Measurements from ENCODE around the gene SGCD.
"Not testable (repeated sequence)": the region's sequence is repeated elsewhere in the genome, so short reads cannot be mapped to it uniquely, and the experiment has no call there.

Gene SGCD

GRCh38 chr5:156628421-156628820 is 301.5 kb downstream of the SGCD start:
- no peak for DNase-seq (ENCODE audit: low read depth, low spot score)

- no peak for DNase-seq (ENCODE audit: low read depth, low spot score)
Measured at GRCh38 chr5:156631005-156631404, 304.0 kb downstream of the SGCD start.

- no peak for DNase-seq (ENCODE audit: low read depth, low spot score)
Measured at GRCh38 chr5:156634301-156634700, 307.3 kb downstream of the SGCD start.

GRCh38 chr5:156640691-156641241 is 313.8 kb downstream of the SGCD start:
- DNase-seq (ENCODE audit: low read depth, low spot score) = no peak

- no peak for DNase-seq (ENCODE audit: low read depth, low spot score)
Measured at GRCh38 chr5:156641686-156642085, 314.7 kb downstream of the SGCD start.

- DNase-seq (ENCODE audit: low read depth, low spot score) = no peak
Measured at GRCh38 chr5:156647034-156647451, 320.1 kb downstream of the SGCD start.

- DNase-seq (ENCODE audit: low read depth, low spot score) = no peak
Measured at GRCh38 chr5:156654444-156654843, 327.5 kb downstream of the SGCD start.

GRCh38 chr5:156655732-156656131 is 328.8 kb downstream of the SGCD start:
- no peak for DNase-seq (ENCODE audit: low read depth, low spot score)

GRCh38 chr5:156664832-156665231 is 337.9 kb downstream of the SGCD start:
- DNase-seq (ENCODE audit: low read depth, low spot score) = not testable (repeated sequence)

- not testable (repeated sequence) for DNase-seq (ENCODE audit: low read depth, low spot score)
Measured at GRCh38 chr5:156666686-156667085, 339.7 kb downstream of the SGCD start.

- DNase-seq (ENCODE audit: low read depth, low spot score) = no peak
Measured at GRCh38 chr5:156667616-156668015, 340.7 kb downstream of the SGCD start.

- DNase-seq (ENCODE audit: low read depth, low spot score) = no peak
Measured at GRCh38 chr5:156669416-156669815, 342.5 kb downstream of the SGCD start.

GRCh38 chr5:156670615-156671014 is 343.7 kb downstream of the SGCD start:
- DNase-seq (ENCODE audit: low read depth, low spot score) = no peak

GRCh38 chr5:156675395-156675794 is 348.4 kb downstream of the SGCD start:
- DNase-seq (ENCODE audit: low read depth, low spot score) = no peak

GRCh38 chr5:156677963-156678362 is 351.0 kb downstream of the SGCD start:
- DNase-seq (ENCODE audit: low read depth, low spot score) = no peak

- no peak for DNase-seq (ENCODE audit: low read depth, low spot score)
Measured at GRCh38 chr5:156678484-156678883, 351.5 kb downstream of the SGCD start.

GRCh38 chr5:156680831-156681230 is 353.9 kb downstream of the SGCD start:
- no peak for DNase-seq (ENCODE audit: low read depth, low spot score)

- no peak for DNase-seq (ENCODE audit: low read depth, low spot score)
Measured at GRCh38 chr5:156681265-156681664, 354.3 kb downstream of the SGCD start.

GRCh38 chr5:156682971-156683370 is 356.0 kb downstream of the SGCD start:
- DNase-seq (ENCODE audit: low read depth, low spot score) = no peak

- DNase-seq (ENCODE audit: low read depth, low spot score) = no peak
Measured at GRCh38 chr5:156683509-156683908, 356.5 kb downstream of the SGCD start.

- no peak for DNase-seq (ENCODE audit: low read depth, low spot score)
Measured at GRCh38 chr5:156684216-156684615, 357.3 kb downstream of the SGCD start.

GRCh38 chr5:156685481-156685880 is 358.5 kb downstream of the SGCD start:
- DNase-seq (ENCODE audit: low read depth, low spot score) = no peak

GRCh38 chr5:156686380-156686779 is 359.4 kb downstream of the SGCD start:
- no peak for DNase-seq (ENCODE audit: low read depth, low spot score)

- DNase-seq (ENCODE audit: low read depth, low spot score) = no peak
Measured at GRCh38 chr5:156686796-156687195, 359.8 kb downstream of the SGCD start.
